ENCODE data around the gene MLPH.

MLPH gene

DNA sequence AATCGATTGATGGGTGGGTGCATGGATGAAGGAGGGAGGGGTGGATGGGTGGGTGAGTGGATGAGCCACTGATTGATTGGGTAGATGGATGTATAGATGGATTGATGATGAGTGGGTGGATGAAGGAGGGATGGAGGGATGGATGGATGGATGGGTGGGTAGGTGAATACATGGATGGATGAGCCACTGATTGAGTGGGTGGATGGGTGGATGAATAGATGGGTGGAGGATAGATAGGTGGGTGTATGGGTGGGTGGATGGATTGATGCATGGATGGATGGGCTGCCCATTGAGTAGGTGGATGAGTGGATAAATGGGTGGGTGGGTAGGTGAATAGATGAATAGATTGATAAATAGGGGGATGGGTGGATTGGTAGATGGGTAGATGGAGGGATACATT is 30.9 kb downstream of the MLPH start:
- Histone ChIP-seq H3K36me3 (ENCODE audit: low read length) (no peaks in the 10 kb centered on the region), H3K27ac (ENCODE audit: low read depth, low read length) (no peak overlapping the region), H3K9ac (ENCODE audit: low read length) (no peak overlapping the region), H4K20me1 (ENCODE audit: low read depth, low read length) (no peaks in the 10 kb centered on the region), H3K27me3 (ENCODE audit: low read length) (no peaks in the 10 kb centered on the region), H3K9me3 (ENCODE audit: insufficient read depth, low read length) (no peaks in the 10 kb centered on the region), H3K4me2 (ENCODE audit: low read depth, low read length, poor library complexity, severe bottlenecking) (no peak overlapping the region), H3K9me2 (replicated peaks; ENCODE audit: insufficient read depth, low read length) (no peaks in the 10 kb centered on the region), H3F3A (ENCODE audit: insufficient read depth) (no peaks in the 10 kb centered on the region), H3K79me2 (ENCODE audit: insufficient read depth, low read length) (no peaks in the 10 kb centered on the region), H2AFZ (ENCODE audit: low read depth, low read length, severe bottlenecking) (no peak overlapping the region), H3K4me3 (ENCODE audit: insufficient read depth, low read length, poor library complexity, severe bottlenecking) (no peak overlapping the region)
- TF ChIP-seq EZH2phosphoT487 (conservative IDR thresholded peaks at IDR 0.05; ENCODE audit: low read length) (no peak), CTCF (IDR thresholded peaks at IDR 0.05; ENCODE audit: insufficient read depth, low read length, poor library complexity, severe bottlenecking) (no peak)

GRCh38 chr2:237519506-237520245 is 32.6 kb downstream of the MLPH start:
- Histone ChIP-seq H3K9ac (ENCODE audit: low read length) (no peak overlapping the region), H3K27ac (ENCODE audit: low read depth, low read length) (no peak overlapping the region), H4K20me1 (ENCODE audit: low read depth, low read length) (no peaks in the 10 kb centered on the region), H3K9me2 (replicated peaks; ENCODE audit: insufficient read depth, low read length) (no peaks in the 10 kb centered on the region), H3K4me2 (ENCODE audit: low read depth, low read length, poor library complexity, severe bottlenecking) (no peak overlapping the region), H2AFZ (ENCODE audit: low read depth, low read length, severe bottlenecking) (no peak overlapping the region), H3F3A (ENCODE audit: insufficient read depth) (no peaks in the 10 kb centered on the region), H3K4me3 (ENCODE audit: insufficient read depth, low read length, poor library complexity, severe bottlenecking) (no peak overlapping the region), H3K27me3 (ENCODE audit: low read length) (no peaks in the 10 kb centered on the region), H3K9me3 (ENCODE audit: insufficient read depth, low read length) (no peaks in the 10 kb centered on the region), H3K36me3 (ENCODE audit: low read length) (no peaks in the 10 kb centered on the region), H3K79me2 (ENCODE audit: insufficient read depth, low read length) (no peaks in the 10 kb centered on the region)
- no peak for TF ChIP-seq EZH2phosphoT487 (conservative IDR thresholded peaks at IDR 0.05; ENCODE audit: low read length)
- TF ChIP-seq CTCF (IDR thresholded peaks at IDR 0.05; ENCODE audit: insufficient read depth, low read length, poor library complexity, severe bottlenecking): no peak

- Histone ChIP-seq H3F3A (ENCODE audit: insufficient read depth) (no peaks in the 10 kb centered on the region), H3K9me3 (ENCODE audit: insufficient read depth, low read length) (no peaks in the 10 kb centered on the region), H2AFZ (ENCODE audit: low read depth, low read length, severe bottlenecking) (no peak overlapping the region), H3K9ac (ENCODE audit: low read length) (no peak overlapping the region), H3K27ac (ENCODE audit: low read depth, low read length) (no peak overlapping the region), H3K9me2 (replicated peaks; ENCODE audit: insufficient read depth, low read length) (no peaks in the 10 kb centered on the region), H3K27me3 (ENCODE audit: low read length) (no peaks in the 10 kb centered on the region), H3K4me2 (ENCODE audit: low read depth, low read length, poor library complexity, severe bottlenecking) (no peak overlapping the region), H4K20me1 (ENCODE audit: low read depth, low read length) (no peaks in the 10 kb centered on the region), H3K4me3 (ENCODE audit: insufficient read depth, low read length, poor library complexity, severe bottlenecking) (no peak overlapping the region), H3K79me2 (ENCODE audit: insufficient read depth, low read length) (no peaks in the 10 kb centered on the region), H3K36me3 (ENCODE audit: low read length) (no peaks in the 10 kb centered on the region)
- no peak for TF ChIP-seq CTCF (IDR thresholded peaks at IDR 0.05; ENCODE audit: insufficient read depth, low read length, poor library complexity, severe bottlenecking)
- no peak for TF ChIP-seq EZH2phosphoT487 (conservative IDR thresholded peaks at IDR 0.05; ENCODE audit: low read length)
These were observed 33.2 kb downstream of the MLPH start for GRCh38 chr2:237520290-237520689.
